NCI-H524 (cell line): ENCODE results near the gene OXNAD1.
"Not testable (repeated sequence)": the region's sequence is repeated elsewhere in the genome, so short reads cannot be mapped to it uniquely, and the experiment has no call there.

Source experiments
- DNase-seq, 2 experiments: peaks; one replicate each; lab custom pipeline; 2025; lab: John Stamatoyannopoulos, UW

Gene OXNAD1

GRCh38 chr3:16304061-16305010, 39.3 kb downstream of the OXNAD1 start:
- DNase-seq, result no peak

- no peak for DNase-seq
Observed at GRCh38 chr3:16305111-16305541, 40.1 kb downstream of the OXNAD1 start.

GRCh38 chr3:16307832-16308531, 43.0 kb downstream of the OXNAD1 start:
- DNase-seq, result no peak

GRCh38 chr3:16308727-16309126, 43.7 kb downstream of the OXNAD1 start:
- no peak for DNase-seq

- DNase-seq, result no peak
Observed at GRCh38 chr3:16309558-16309957, 44.5 kb downstream of the OXNAD1 start.

- not testable (repeated sequence) for DNase-seq
Observed at GRCh38 chr3:16310486-16310885, 45.5 kb downstream of the OXNAD1 start.

- no peak for DNase-seq
Observed at GRCh38 chr3:16311960-16312451, 47.0 kb downstream of the OXNAD1 start.

- no peak for DNase-seq
Observed at GRCh38 chr3:16313886-16314645, 49.1 kb downstream of the OXNAD1 start.

- no peak for DNase-seq
Observed at GRCh38 chr3:16315623-16316022, 50.6 kb downstream of the OXNAD1 start.

- DNase-seq, result no peak
Observed at GRCh38 chr3:16316396-16316795, 51.4 kb downstream of the OXNAD1 start.

- DNase-seq, result no peak
Observed at GRCh38 chr3:16316847-16317560, 52.0 kb downstream of the OXNAD1 start.

- DNase-seq, result no peak
Observed at GRCh38 chr3:16317561-16317945, 52.5 kb downstream of the OXNAD1 start.

- no peak for DNase-seq
Observed at GRCh38 chr3:16318176-16318575, 53.2 kb downstream of the OXNAD1 start.

GRCh38 chr3:16319307-16319706, 54.3 kb downstream of the OXNAD1 start:
- peak in 1 of 2 experiments; percentile 24 for DNase-seq

- DNase-seq, result peak; percentile 13 to 58
Observed at GRCh38 chr3:16319723-16320122, 54.7 kb downstream of the OXNAD1 start.

- DNase-seq, result no peak
Observed at GRCh38 chr3:16320711-16321110, 55.7 kb downstream of the OXNAD1 start.

- DNase-seq, result no peak
Observed at GRCh38 chr3:16322189-16322588, 57.2 kb downstream of the OXNAD1 start.

- no peak for DNase-seq
Observed at GRCh38 chr3:16323737-16324136, 58.7 kb downstream of the OXNAD1 start.

- no peak for DNase-seq
Observed at GRCh38 chr3:16325850-16326249, 60.8 kb downstream of the OXNAD1 start.

- no peak for DNase-seq
Observed at GRCh38 chr3:16326724-16327349, 61.8 kb downstream of the OXNAD1 start.

- DNase-seq, result no peak
Observed at GRCh38 chr3:16328124-16328523, 63.1 kb downstream of the OXNAD1 start.
